Kidney epithelial cell (primary cell): ENCODE data around the gene CASTOR1. TPM values are rescaled to one million over a fixed set of nuclear protein-coding genes. Genes with fewer than 3 reads are reported as not detected.

ENCODE experiments used
- DNase-seq: peaks from one replicate; pipeline ENCODE4 v3.0.0-alpha.2; 2010; ENCODE audit warnings: low read depth
- H3K27me3 ChIP-seq: 2 replicates; pipeline ENCODE4 v1.6.0; 2011; ENCODE audit warnings: low read length; ENCODE audit not compliant: control insufficient read depth, insufficient read depth
- H3K36me3 ChIP-seq: 2 replicates; pipeline ENCODE4 v1.5.1; 2011; ENCODE audit warnings: low read length; ENCODE audit not compliant: control insufficient read depth, insufficient read depth
- H3K4me3 ChIP-seq: 2 replicates; pipeline ENCODE4 v1.5.1; 2011; ENCODE audit warnings: low read depth, mild to moderate bottlenecking, control low read depth, low read length
- total RNA-seq: library from RNA; depleted of rRNA; stranded (reverse); fragments of >200 nt; gene quantifications from 2 replicates; pipeline ENCODE4 v1.2.3, GENCODE V29; 2015
- TF ChIP-seq, protein P1 (sequence below): IDR thresholded peaks from 2 replicates; pipeline ENCODE4 v1.5.1; 2011; ENCODE audit warnings: mild to moderate bottlenecking, moderate library complexity, low read length, control low read depth, inconsistent platforms; ENCODE audit not compliant: insufficient read depth, poor library complexity, severe bottlenecking

CASTOR1 gene
- total RNA-seq, 1 donor from 2014 or later, result 10.5 TPM

DNA sequence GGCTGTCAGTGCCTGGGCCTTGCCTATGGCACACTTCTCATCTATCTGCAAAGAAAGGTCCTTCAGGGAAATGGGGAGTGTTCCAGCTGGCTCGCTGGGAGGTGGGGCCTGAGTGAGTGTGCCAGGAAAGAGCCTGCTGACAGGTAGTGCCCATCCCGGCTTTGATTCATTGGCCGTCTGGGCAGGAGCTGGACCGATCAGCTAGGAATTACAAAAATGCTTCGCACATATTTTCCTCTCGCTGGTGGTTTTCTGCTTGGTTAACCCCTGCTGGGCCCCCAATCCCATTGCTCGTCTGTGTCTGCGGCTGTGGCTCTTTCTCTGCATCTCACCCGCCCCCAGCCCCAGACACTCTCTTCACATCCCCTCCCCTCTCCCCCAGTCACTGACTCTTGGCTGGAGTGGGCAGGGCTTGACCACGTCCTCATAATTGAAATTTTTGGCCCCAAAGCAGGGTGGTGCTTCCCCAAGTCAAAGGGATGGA is 53.6 kb downstream of the CASTOR1 start:
- Histone ChIP-seq H3K4me3 (no peak overlapping the region), H3K27me3 (no peaks in the 10 kb centered on the region), H3K36me3 (no peaks in the 10 kb centered on the region)
- TF ChIP-seq, protein P1, sequence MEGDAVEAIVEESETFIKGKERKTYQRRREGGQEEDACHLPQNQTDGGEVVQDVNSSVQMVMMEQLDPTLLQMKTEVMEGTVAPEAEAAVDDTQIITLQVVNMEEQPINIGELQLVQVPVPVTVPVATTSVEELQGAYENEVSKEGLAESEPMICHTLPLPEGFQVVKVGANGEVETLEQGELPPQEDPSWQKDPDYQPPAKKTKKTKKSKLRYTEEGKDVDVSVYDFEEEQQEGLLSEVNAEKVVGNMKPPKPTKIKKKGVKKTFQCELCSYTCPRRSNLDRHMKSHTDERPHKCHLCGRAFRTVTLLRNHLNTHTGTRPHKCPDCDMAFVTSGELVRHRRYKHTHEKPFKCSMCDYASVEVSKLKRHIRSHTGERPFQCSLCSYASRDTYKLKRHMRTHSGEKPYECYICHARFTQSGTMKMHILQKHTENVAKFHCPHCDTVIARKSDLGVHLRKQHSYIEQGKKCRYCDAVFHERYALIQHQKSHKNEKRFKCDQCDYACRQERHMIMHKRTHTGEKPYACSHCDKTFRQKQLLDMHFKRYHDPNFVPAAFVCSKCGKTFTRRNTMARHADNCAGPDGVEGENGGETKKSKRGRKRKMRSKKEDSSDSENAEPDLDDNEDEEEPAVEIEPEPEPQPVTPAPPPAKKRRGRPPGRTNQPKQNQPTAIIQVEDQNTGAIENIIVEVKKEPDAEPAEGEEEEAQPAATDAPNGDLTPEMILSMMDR, result no peak
- peak; percentile 97 for DNase-seq

Other genes starting within 250 kb of the CASTOR1 start
- not detected in 2 replicates for gene HORMAD2, start 209.0 kb downstream of the CASTOR1 start, total RNA-seq
- gene LIF, start 42.7 kb downstream of the CASTOR1 start, total RNA-seq, result 108 and 112 TPM in 2 replicates
- gene OSM, start 22.7 kb downstream of the CASTOR1 start, total RNA-seq, result not detected in 2 replicates
- gene TBC1D10A, start 37.4 kb upstream of the CASTOR1 start, total RNA-seq, result 21.6 and 23.9 TPM in 2 replicates
- gene SF3A1, start 67.4 kb upstream of the CASTOR1 start, total RNA-seq, result 50.2 and 54.8 TPM in 2 replicates
- gene CCDC157, start 67.5 kb upstream of the CASTOR1 start, total RNA-seq, result 13.1 and 14.6 TPM in 2 replicates
- gene RNF215, start 97.9 kb upstream of the CASTOR1 start, total RNA-seq, result 26.9 and 34.2 TPM in 2 replicates
- 31.7 and 36.0 TPM in 2 replicates for gene SEC14L2, start 107.5 kb upstream of the CASTOR1 start, total RNA-seq
- gene MTFP1, start 136.3 kb upstream of the CASTOR1 start, total RNA-seq, result 36.4 and 43.4 TPM in 2 replicates
- not detected in 2 replicates for gene SEC14L3, start 182.5 kb upstream of the CASTOR1 start, total RNA-seq
- 0.08 TPM in 1 of 2 replicates, not detected in the other for gene SEC14L4, start 216.2 kb upstream of the CASTOR1 start, total RNA-seq